ENCODE data around the gene TMEM269.

- TF ChIP-seq POLR2A (IDR thresholded peaks at IDR 0.05; ENCODE audit: low read depth, low read length) (no peak), TAF1 (IDR thresholded peaks at IDR 0.05; ENCODE audit: low read depth, low read length) (no peak), SPI1 (IDR thresholded peaks at IDR 0.05; ENCODE audit: low read depth, low read length) (no peak)
Observed at GRCh38 chr1:42758641-42759040, 26.1 kb upstream of the TMEM269 start.
